Stomach (tissue), 4 donors: Measurements from ENCODE around the gene BABAM2.

ENCODE experiments used
- CTCF ChIP-seq, 7 experiments: fragments of 450-650 bp in 4 of 7; fragments of 200-600 bp in 3 of 7; sonication (generic) in 3 of 7; IDR thresholded peaks; one replicate each; pipeline ENCODE4 v1.5.1; 2016 to 2019; ENCODE audit warnings: antibody characterized with exemption in 7 of 7, control low read depth in 2 of 7, mild to moderate bottlenecking in 1 of 7
- POLR2A ChIP-seq, 4 donors: fragments of 450-650 bp; IDR thresholded peaks; one replicate each; pipeline ENCODE4 v1.6.1; 2016; ENCODE audit warnings: antibody characterized with exemption in 4 of 4, control low read depth in 2 of 4, mild to moderate bottlenecking in 1 of 4, moderate library complexity in 1 of 4
- POLR2AphosphoS5 ChIP-seq, 3 donors: sonication (generic); formaldehyde crosslinking; IDR thresholded peaks; one replicate each; pipeline ENCODE4 v1.6.1; 2016; ENCODE audit warnings: antibody characterized with exemption in 3 of 3

DNA sequence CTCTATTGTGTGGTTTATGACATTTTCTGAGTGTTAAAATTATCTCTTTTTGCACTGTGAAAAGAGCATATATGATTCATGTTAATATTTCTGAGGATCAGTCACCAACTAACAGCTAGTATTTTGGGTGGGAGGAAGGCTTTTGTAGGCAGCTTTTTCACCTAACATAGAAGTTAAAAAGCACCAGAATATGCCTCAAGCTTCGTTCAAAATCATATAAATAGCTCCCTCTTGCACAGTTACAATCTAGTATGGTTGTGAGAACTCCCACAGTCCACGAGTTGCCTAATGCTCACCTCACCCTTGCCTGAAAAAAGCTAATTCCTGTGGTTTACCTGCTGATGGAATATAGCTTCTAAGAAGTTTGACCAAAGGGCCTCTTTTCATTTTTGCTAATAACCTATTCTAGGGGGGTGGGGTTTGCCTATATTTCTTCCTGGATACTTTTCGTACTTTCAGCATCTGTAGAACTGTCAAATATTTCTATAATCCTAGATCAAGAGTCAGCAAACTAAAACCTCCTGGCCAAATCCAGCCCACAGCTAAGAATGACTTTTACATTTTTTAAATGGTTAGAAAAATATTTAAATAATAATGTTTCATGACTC lies 335.0 kb downstream of the BABAM2 start:
- TF ChIP-seq CTCF (IDR thresholded peaks at IDR 0.05) = no peak
- no peak for TF ChIP-seq POLR2A (IDR thresholded peaks at IDR 0.05)
- TF ChIP-seq POLR2AphosphoS5 (IDR thresholded peaks at IDR 0.05) = no peak
